EL (cell line): ENCODE measurements around the gene SLC5A6.
A peak's percentile ranks its signal among the peaks of the same experiment; 100 is the strongest.

Experiments
- DNase-seq: peaks from one replicate; pipeline ENCODE4 v3.0.0-alpha.2; 2016

The SLC5A6 gene

DNA sequence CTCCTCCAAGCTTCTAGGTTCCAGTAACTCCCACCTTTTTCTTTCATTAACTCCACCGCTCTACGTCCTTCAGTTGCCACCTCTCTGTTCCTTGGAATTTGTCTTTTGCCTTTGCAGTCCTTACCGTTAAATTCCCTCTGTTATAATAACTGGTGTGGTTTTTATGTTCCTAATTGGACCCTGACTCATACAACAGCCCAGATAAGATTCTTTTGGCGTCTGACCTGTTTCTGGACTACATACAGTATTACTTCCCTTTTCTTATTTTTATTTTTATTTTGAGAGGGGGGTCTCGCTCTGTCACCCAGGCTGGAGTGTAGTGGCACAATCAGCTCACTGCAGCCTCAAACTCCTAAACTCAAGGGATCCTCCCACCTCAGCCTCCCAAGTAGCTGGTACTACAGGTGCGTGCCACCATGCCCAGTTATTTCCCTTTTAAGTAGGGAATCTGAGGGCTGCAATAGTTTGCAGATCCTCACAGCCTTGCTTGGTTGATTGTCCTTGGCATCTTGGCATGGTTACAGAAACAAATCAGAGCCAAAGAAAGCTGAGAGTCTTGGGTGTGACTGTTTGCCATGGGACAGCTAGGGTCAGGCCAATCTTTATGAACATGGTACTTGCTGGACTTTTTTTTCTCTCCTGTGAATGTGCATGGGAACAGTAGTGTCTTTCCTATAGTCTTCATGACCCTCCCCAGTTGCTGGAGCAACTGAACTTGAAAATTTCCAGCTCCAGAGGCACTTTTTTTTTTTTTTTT lies 41.3 kb downstream of the SLC5A6 start:
- DNase-seq = no peak

DNA sequence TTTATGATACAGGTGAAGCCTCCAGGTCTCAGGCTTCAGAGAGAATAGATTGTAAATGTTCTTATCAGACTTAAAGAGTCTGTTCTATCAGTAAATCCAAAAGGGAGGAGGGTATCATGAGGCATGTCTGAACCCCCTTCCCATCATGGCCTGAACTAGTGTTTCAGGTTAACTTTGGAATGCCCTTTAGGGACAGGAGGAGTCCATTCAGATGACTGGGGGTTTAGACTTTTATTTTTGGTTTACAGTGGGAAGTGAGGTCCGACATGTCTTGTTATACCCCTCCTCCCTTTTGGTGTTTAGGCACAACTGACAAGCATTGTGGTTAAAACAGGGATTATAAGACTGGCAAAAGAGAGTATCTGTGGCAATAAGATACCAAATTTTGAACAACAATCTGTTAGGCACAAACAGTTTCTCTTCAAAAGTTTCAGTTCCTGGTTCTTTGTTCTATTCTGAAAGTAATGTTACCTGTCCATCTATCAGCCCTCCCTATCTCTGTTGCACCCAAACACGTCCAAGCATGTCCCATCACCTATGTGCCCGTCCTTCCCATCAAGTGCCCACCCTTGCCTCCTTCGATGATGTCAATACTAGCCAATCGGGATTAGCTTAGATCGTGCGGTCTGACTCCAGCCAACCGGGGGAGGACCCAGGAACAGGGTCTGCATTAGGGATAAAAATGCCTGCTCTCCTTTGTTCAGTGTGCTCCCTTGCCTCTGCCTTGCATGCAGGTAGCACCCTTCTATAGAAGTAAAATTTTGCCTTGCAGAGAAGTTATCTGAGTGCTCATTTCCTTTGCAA lies 46.9 kb downstream of the SLC5A6 start:
- DNase-seq = no peak

DNA sequence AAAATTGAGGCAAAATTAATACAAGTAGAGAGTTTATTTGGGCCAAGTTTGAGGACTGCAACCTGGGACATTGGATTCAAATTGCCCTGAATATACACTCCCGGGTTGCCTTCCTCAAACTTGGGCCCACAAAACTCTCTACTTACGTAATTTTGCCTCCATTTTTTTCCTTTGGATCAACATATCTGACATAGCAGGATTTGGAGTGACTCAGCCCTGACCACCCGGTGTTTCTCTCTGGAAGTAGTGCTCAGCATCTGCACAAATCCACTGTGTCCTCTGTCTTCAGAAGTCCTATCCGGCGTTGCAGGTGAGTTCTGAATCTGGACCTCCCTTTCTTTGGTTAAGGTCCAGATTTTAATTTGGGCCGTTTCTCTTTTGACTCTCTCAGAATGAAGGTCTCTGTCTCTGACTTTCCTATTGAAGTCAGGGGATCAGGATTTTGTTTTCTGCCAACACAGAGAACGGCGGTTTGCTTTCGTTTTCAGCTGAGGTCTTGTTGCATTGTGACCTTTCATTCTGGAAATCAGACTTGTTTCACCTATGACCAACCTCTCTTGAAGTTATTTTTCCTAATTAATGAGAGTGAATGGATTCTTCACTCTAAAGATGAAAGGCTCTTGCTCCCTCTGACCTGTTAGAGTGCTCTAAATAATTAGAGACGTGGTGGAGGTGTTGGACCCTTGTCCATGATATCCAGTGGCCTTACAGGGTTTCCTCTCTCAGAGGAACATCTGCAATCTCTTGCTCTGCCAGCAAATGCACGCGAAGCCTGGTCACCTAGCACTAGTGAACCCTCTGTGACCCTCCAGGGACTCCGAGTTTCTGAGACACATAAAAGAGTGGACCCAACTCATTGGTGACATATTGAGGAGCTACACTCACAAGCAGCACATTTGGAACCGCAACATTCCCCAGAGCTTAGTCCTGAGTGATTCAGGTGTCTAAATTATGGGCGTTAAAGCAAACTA lies 49.6 kb downstream of the SLC5A6 start:
- DNase-seq = peak; percentile 45

DNA sequence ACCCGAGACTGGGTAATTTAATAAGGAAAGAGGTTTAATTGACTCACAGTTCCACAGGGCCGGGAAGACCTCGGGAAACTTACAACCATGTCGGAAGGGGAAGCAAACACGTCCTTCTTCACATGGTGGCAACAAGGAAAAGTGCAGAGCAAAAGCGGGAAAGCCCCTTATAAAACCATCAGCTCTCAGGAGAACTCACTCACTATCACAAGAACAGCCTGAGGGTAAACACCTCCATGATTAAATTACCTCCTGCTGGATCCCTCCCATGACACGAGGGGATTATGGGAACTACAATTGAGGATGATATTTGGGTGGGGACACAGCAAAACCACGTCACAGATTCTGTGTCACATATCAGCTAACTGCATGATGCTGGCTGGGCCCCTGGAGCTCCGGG lies 51.9 kb downstream of the SLC5A6 start:
- DNase-seq = no peak

DNA sequence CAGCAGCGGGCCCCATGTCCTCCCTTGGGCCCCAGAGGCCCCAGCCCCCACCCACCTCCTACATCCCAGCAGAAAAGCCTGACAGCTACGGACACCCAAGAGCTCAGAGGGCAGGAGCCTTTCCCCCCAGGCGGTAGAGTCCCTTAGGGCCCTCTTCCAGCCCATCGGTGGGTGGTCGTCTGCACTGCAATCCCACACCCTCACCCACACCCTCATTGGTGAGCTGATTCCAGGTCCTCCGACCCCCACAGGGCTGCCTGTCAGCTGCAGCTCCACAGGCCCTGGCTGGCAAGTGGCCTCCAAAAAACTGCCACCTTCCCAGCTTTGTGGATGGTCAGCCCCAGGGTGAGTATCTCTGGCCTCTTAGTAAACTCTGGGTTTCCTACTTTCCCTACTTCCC lies 52.8 kb downstream of the SLC5A6 start:
- no peak for DNase-seq

DNA sequence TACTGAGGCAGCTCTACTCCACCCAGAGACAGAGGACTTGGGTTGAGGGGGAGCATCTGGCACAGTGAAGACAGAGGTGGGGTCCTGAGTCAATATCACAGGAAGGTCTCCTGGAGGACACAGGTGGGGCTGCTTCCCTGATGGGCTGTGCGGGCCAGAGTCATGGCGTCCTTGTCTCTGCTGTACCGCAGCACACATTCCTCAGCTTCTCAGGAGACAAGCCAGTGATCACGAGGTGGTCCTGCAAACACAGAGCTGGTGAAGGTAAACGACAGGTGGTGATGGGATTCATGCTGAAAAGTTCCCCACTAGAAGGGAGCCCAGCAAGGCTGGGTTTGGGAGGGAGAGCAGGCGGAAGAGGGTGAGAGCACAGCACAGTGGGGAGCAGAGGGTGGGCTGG lies 53.6 kb downstream of the SLC5A6 start:
- DNase-seq = no peak

DNA sequence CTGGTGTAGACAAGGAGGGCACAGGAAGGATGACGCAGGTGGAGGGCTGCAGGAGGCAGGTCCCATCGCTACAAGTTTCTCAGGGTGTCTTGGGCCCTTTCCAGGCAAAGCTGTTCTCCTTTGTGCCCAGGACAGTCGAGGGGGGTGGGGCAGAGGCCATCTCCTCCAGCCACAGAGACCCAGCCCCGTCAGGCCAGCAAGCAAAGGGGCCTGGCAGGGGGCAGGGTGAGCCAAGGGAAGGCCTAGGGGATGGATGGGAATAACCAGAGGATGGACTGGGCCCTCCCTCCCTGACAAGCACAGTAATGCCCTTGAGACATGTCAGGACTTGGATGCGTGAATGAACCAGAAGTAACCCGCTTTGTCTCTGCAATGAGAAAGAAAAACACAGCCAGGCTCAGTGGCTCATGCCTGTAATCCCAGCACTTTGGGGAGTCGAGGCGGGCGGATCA lies 57.0 kb downstream of the SLC5A6 start:
- no peak for DNase-seq

DNA sequence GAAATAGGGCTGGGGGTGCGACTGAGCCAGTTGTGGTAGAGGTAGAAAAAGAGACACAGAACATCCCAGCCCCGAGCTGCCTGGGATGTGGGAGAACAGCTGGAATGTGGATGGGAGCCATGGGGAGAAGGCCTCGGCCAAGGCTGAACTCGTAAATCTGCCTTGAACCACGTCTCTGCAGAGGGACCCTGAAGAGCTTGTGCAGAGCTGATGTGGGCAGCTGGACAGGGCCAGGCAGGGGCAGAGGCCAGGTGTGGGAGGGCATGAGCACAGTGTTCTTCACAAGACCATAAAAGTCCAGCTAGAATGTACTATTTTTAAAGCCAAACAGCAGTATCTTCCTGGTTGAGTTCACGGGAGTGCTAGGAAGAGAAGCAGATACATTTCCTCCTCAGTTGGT lies 57.6 kb downstream of the SLC5A6 start:
- no peak for DNase-seq

DNA sequence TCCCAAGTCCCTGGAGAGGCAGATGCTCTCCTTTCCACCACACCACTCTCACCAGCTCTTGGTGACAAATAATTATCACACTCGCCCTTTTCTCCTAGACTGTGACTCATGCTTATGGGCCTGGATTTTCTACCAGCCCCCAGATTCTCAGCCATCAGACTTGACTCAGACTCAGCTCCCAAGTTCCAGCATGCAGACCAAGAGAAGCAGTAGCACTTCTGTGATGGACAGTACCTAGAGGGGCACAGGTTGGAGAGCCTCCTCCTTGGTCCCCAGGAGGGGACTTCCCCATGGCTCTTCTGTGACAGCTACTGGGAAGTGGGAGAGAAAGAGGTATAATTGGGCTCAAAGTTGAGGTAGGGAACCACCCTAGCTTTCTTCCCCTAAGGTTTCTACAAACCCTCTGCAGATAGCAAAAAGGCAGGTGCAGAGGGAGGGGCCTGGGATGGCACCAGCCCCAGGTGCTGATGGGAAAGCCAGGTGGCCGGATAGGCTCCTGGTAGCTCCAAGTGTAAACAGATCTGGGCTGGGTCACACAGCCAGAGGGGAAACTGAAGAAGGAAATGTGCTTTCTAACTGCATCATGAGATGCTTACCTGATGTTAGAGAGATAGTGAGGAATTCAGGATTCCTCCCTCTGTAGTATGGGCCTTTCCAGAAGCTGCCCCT lies 59.1 kb downstream of the SLC5A6 start:
- DNase-seq = peak; percentile 42

DNA sequence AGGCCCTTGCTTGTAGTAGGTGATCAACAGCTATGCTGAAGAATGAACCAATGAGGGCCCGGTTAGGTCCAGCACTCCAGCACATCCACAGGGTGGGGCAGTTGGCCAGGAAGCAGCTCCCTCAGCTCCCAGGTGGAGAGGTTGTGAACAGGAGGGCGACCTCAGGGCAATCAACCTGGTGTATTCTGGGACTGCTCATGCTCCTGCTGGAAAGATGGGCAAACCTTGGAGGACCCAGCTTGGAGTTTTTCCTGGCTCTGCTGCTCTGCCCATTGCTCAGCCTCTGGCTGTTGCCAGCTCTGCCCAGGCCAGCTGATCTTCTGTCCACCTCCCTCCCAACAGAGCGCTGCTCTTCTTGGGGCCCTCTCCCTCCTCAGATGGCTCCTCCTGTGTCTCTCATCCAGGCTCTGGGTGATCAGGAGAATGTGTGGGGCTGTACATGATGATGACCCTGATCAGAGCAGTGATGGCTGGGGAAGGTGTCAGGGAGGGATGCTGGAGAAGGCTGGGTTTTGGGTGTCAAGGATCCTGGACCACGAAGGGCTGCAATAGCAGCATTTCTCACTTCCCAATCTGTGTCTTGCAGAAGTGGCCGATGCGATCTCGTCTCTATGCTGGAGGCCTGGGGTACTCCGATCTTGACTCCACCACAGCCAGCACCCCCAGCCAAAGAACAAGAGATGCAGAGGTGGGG lies 59.8 kb downstream of the SLC5A6 start:
- no peak for DNase-seq

DNA sequence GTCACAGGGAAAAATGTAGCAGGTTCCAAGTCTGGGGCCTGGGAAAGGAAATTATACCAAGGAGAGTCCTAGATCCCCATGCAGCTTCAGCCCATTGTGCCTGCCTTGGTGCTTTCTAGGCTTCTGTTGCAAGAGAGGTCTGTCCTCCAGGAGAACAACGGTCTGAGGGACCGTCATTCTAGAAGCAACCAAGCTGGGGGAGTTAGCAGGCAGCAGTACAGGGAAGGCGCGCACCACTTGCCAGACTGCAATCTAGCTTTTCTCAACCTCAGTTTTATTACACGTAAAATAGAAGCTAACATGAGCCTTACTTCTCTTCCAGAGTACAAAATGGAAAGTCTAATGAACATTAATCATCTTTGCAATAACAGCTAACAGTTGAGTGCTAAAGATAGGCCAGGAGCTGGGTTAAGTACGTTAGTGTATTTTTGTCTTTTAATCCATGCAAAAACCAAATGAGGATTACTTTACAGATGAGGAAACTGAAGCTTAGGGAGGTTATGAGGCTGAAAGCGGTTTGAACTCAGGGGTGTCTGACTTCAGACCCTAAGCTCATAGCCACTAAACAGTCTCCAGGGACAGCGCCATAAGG lies 61.3 kb downstream of the SLC5A6 start:
- no peak for DNase-seq
